NCI-H1105 (cell line): ENCODE data around the gene PARM1.
A peak's percentile ranks its signal among the peaks of the same experiment; 100 is the strongest.

Source experiments
- DNase-seq: peaks from one replicate; lab custom pipeline; 2025; lab: John Stamatoyannopoulos, UW

PARM1 gene, protein sequence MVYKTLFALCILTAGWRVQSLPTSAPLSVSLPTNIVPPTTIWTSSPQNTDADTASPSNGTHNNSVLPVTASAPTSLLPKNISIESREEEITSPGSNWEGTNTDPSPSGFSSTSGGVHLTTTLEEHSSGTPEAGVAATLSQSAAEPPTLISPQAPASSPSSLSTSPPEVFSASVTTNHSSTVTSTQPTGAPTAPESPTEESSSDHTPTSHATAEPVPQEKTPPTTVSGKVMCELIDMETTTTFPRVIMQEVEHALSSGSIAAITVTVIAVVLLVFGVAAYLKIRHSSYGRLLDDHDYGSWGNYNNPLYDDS

GRCh38 chr4:74932832-74933561, at the start of gene PARM1:
Gene PARM1, plus strand, starts transcription at chr4:74933116. Its CDS starts 212 bp downstream, at chr4:74933328.
- peak; percentile 62 for DNase-seq

- no peak for DNase-seq
Measured at GRCh38 chr4:74884266-74884665, 48.6 kb upstream of the PARM1 start.

DNA sequence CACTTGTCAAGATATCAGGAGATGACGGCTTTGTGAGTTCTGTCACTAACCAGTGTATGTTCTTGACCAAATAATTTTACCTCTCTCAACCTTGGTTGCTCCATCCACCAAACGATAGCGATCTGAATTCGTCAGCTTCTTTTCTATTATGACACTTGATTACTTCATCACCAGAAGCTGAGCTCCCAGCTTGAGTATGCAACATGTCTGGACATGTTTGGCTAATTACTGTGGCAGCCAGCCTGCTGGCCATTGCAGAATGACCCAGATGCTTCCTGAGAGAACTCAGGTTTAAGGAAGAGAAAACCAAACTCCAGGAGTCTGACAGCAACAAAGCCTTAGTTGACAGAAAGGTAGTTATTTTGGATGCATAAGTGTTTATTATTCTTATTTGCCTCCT, 46.4 kb upstream of the PARM1 start:
- DNase-seq: peak; percentile 28

DNA sequence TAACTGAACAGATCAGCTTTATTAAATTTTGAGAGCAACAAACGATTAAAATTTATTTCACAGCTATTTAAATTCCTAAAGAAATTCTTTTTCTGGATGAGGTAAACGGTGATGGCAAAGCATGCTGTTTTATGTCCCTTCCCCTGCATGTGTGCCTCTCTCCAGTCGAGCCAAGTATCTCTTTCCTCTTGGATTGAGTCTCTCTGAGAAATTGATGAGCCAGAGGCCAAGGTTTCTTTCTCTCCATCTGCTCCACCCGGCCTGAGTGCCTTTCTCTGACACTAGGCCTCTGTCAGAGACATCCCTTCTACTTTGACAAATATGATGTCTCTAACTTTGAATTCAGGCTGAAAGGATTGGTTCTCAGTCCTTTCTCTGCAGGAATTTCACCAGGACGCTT, 42.6 kb upstream of the PARM1 start:
- no peak for DNase-seq

GRCh38 chr4:74891037-74891436, 41.9 kb upstream of the PARM1 start:
- DNase-seq: no peak

DNA sequence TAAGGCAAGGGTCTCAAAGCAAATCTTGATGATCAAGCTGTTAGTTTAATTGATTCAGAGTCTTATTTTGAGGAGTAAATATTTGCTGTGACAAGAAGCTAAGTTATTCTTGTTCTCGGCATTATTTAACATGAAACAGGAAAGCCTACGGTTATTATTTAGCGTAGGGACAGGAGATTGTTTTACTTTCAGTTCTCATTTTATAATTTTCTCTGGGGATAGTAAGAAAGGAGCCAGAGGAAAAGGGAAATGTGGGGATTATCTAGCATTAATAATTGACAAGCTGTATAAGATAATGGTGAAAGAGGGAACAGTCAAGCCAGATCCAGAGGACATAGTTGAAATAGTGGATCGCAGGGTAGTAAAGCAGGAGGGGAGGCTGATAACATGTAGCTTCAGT, 39.7 kb upstream of the PARM1 start:
- DNase-seq: no peak

DNA sequence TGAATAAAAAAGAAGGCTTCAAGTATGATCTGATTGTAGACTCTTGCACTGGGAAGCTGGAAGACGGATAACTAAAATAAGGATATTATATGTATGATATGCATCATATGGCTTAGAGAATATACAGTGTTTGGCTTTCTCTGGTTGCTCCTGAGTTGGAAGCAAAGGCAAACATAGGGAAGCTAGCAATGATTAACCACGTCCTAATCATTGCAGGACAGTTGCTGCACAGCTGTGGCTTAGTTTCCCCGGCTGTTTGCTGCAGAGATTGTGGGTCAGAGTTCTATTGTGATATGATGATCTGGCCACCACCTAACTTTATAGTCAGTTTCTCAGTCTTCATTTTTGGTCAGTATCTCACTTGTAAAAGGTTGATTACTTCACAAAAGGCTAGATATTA, 36.3 kb upstream of the PARM1 start:
- no peak for DNase-seq

DNA sequence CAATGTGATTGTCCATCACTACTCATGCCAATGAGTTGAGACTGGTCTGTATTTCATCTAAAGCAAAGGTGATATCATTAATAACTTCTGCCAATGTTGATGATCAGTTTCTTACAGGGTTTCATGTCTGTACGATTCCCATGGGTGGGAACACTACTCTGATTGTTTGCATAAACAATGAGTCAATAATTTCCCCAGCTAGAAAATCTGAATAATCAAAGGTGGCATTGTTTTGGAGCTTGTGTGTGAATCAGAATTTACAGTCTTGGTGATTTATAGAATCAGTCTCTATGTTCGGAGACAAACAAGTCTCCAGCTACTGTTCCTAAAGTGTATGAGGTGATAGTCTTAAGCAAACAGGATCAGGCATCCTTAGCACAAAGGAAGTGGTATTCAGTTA, 35.5 kb upstream of the PARM1 start:
- no peak for DNase-seq

GRCh38 chr4:74900862-74901261, 32.1 kb upstream of the PARM1 start:
- no peak for DNase-seq

- DNase-seq: no peak
Measured at GRCh38 chr4:74904509-74905065, 28.3 kb upstream of the PARM1 start.

DNA sequence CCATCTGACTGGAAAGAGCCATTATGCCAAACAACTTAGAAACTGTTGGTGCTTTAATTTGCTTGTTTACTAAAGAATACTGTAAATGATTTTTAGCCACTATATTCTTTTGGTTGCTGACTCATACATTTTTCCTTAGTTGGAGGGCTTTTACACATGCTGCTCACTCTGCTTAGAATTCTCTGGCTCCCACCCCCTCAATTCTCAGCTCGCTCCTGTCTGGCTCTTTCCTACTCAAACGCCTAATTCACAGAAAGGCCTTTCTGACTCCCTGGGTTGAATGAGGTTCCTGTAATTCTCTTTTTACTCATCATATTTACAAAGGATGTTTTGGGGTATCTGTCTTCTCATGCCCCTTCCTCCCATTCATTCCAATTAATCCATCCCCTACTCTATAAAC, 26.1 kb upstream of the PARM1 start:
- DNase-seq: no peak

GRCh38 chr4:74919783-74920182, 13.1 kb upstream of the PARM1 start:
- DNase-seq: no peak

- DNase-seq: no peak
Measured at GRCh38 chr4:74920704-74921103, 12.2 kb upstream of the PARM1 start.

DNA sequence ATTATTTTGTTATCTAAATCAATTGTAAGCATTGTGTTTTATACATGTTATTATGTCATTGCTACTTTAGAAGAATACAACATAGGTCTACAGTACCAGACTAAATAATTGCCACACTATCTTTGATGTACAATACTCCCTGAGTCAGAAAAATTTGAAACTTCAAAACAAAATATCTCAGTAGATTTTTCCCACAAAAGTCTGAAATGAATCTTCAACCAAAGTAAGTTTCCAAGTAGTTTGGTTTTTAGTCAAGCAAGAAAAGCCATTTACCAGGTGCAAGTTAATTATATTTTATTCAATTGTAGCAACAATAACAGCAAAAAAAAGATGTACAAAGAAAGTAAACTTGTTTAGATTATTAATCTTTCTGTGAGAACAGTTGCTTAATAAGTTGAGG, 11.4 kb upstream of the PARM1 start:
- no peak for DNase-seq

DNA sequence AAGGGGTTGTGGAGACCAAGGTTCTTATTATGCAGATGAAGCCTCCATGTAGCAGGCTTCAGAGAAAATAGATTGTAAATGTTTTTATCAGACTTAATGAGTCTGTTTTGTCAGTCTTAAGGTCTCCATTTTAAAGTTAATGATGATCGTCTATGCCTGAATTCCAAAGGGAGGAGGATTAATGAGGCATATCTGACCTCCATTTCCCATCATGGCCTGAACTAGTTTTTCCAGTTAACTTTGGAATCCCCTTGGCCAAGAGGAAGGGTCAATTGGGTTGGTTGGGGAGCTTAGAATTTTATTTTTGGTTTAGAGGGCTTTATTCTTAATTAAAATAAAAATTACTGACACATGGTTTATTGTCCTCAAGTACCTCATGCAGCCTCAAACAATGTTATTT, 6.9 kb upstream of the PARM1 start:
- no peak for DNase-seq

- DNase-seq: no peak
Measured at GRCh38 chr4:74930162-74930561, 2.8 kb upstream of the PARM1 start.

DNA sequence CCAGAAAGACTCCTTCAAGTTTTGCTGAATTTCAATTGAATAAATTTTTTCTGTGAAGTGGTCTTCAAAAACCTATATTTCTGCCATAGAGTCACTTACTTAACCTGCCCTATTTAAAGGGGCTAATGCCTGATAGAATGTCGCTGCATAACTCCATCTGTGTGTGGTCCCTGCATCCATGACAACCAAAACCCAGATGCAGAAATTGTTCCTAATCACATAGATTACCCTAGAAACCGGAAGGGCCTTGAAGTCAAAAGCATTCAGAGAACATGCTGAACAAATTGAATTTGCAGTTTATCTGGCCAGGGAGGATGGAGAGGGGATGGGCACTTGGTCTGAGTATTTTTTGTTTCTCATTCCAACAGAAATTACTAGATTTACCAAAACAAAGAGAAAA, 1.5 kb upstream of the PARM1 start:
- no peak for DNase-seq

DNA sequence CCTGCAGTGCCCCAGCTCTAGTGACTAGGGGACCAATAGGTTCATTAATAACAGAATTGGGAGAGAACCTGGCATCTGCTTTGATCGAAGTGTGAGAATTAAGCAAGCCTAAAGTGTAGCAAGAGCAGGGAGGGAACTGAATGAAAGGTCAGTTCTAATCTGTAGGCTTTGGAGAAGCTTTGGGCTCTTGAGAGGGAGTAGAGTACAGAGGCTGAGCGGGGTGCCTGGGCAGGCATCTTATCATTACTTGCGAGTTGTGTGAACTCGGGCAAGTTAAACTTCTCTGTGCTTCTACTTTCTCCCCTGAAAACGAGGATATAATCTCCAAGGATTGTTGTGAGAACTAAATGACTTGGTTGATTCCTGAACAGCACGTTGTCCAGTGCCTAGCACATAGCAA, 906 bp upstream of the PARM1 start:
- no peak for DNase-seq

DNA sequence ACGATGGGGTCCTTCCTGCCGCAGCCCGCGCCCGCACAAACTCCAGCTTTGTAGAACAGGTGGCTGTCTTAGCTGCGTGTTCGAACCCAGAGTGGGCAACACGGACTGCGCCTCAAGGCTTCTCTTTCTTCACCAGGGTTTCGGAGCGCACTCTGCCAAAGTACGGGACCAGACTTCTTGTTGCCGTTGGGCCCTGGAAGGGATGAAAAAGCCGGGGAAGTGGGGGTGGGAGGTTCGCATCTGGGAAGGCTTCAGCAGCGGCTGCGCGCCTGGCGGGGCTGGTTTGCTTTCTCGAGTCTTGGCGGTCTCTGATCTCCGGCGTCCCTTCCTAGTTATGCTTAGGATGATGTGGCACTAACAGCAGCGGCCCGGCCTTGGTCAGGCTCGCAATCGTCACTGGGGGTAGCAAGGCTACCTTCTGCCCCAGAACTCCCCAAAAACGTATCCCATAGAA, 673 bp downstream of the PARM1 start:
- no peak for DNase-seq

DNA sequence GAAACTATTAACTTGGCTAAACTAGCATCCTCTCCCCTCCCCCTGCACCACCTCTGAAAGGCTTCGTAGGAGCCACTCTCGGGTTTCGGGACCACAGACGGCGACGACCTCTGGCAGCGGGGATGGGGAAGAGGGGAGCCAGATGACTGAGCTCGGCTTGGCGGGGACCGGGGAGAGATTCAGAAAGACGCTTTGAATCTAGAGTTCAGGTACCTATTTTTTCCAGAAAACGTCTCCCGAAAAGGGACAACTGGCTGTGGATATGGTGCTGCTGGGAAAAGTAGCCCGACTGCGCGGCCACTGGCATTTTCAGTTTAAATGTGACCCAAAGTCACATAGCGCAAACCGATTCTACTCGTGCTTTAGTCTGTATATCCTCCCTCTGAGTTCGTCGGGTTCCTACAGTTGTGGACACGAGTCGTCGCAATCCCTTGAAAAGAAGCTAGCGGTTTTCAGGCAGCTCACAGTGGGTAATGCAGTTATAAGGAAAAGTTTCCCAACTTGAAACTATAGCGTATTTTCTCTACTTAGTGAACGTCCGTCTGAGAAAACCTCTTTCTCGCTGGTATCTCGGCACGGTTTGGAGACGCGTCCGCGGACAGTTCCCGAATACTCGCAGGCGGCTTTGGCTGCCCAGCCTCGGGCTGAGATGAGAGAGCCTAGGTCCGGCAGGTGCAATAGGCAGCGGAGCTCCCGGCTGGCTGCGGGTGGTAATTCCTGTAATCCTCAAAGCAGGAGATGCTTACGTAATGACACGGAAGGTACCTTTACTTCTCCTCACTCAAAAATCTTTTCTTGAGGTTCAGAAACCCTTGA, 1.3 kb downstream of the PARM1 start:
- peak; percentile 6 for DNase-seq

GRCh38 chr4:74934888-74935287, 2.0 kb downstream of the PARM1 start:
- DNase-seq: no peak

DNA sequence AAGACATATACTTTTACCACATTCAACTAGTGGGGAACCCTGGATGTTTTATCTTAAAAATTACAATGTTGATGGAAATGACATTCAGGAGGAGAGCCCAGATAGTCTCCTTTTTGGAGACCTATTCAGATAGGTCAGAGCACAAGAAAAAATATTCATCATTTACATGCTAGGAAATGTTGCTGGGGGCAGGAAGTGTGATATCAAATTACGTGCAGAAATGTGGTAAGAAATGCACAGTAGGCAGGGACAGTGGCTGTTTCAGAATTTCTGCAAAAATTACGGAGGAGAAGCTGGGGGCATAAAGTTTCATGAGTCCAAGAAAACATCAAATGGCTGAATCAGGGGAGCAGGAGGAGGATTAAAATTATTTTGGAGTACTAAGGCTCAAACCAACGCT, 8.2 kb downstream of the PARM1 start:
- DNase-seq: no peak
